Calu3 (cell line): ENCODE results near the gene ARHGDIA. TPM values are rescaled to one million over a fixed set of nuclear protein-coding genes. Genes with fewer than 3 reads are reported as not detected.
A peak's percentile ranks its signal among the peaks of the same experiment; 100 is the strongest.

Experiments used
- BruUV-seq: library from RNA; stranded (reverse); fragments of 400-500 nt; replicated peaks from 2 replicates; lab custom pipeline; 2021; lab: Mats Ljungman, UMichigan
- CTCF ChIA-PET: fragments of 300-600 bp; sonication (Branson Sonifier 250); formaldehyde crosslinking; loops from one replicate; lab custom pipeline; 2022; ENCODE audit warnings: antibody characterized with exemption; lab: Charles Lee
- DNase-seq: peaks from one replicate; pipeline ENCODE4 v3.0.0; 2022
- H3K27ac Mint-ChIP-seq: one replicate; pipeline ENCODE4 v1.8.0; 2022; ENCODE audit warnings: mixed read lengths; ENCODE audit not compliant: unreplicated experiment
- H3K27me3 Mint-ChIP-seq: one replicate; pipeline ENCODE4 v1.8.0; 2022; ENCODE audit warnings: mixed read lengths; ENCODE audit not compliant: unreplicated experiment
- H3K36me3 Mint-ChIP-seq: one replicate; pipeline ENCODE4 v1.8.0; 2022; ENCODE audit warnings: mild to moderate bottlenecking, moderate library complexity, mixed read lengths; ENCODE audit not compliant: insufficient read depth, unreplicated experiment
- H3K4me1 Mint-ChIP-seq: one replicate; pipeline ENCODE4 v1.8.0; 2022; ENCODE audit warnings: mild to moderate bottlenecking, low read depth, mixed read lengths; ENCODE audit not compliant: unreplicated experiment
- H3K4me3 Mint-ChIP-seq: one replicate; pipeline ENCODE4 v1.8.0; 2022; ENCODE audit warnings: mild to moderate bottlenecking, low read depth, moderate library complexity, mixed read lengths; ENCODE audit not compliant: unreplicated experiment
- H3K9me3 Mint-ChIP-seq: one replicate; pipeline ENCODE4 v1.8.0; 2022; ENCODE audit warnings: low read depth, mixed read lengths; ENCODE audit not compliant: unreplicated experiment
- CTCF ChIP-seq: fragments of 200-600 bp; IDR thresholded peaks from one replicate; pipeline ENCODE4 v1.8.0; 2022; ENCODE audit warnings: antibody characterized with exemption; ENCODE audit not compliant: unreplicated experiment
- intact Hi-C: fragments of 100-400 bp; cut with micrococcal nuclease; formaldehyde crosslinking; loops from one replicate; pipeline ENCODE4 v1.10.0; 2022; ENCODE audit not compliant: unreplicated experiment
- total RNA-seq: library from RNA; stranded (reverse); gene quantifications from 2 replicates; pipeline ENCODE4 v1.2.3, GENCODE V29; 2022

ARHGDIA gene
- total RNA-seq, 1 experiment from 2014 or later = 273 TPM

GRCh38 chr17:81866440-81867169, 4.5 kb downstream of the ARHGDIA start:
- DNase-seq = no peak
- H3K27ac Mint-ChIP-seq = peak overlapping the region; percentile 90
- peak overlapping the region; percentile 50 for H3K4me3 Mint-ChIP-seq
- no peaks in the 10 kb centered on the region for H3K9me3 Mint-ChIP-seq
- H3K27me3 Mint-ChIP-seq = no peaks in the 10 kb centered on the region
- H3K36me3 Mint-ChIP-seq = peaks cover 93% of the 10 kb centered on the region
- intact Hi-C loops = no loop called here
- TF ChIP-seq CTCF = no peak
- H3K4me1 Mint-ChIP-seq = peaks cover 25% of the 10 kb centered on the region
- CTCF ChIA-PET = interaction anchor here (0.6 kb wide), 1 partner anchor 61 kb away, joined by 5 read pairs; the partner anchor contains the start of gene MAFG
- BruUV-seq = no TSS peak

- Mint-ChIP-seq H3K36me3 (peaks cover 93% of the 10 kb centered on the region), H3K4me3 (peak overlapping the region; percentile 50), H3K27ac (peak overlapping the region; percentile 89), H3K27me3 (no peaks in the 10 kb centered on the region), H3K9me3 (no peaks in the 10 kb centered on the region), H3K4me1 (peaks cover 25% of the 10 kb centered on the region)
- no peak for TF ChIP-seq CTCF
- intact Hi-C loops = no loop called here
- BruUV-seq = no TSS peak
- CTCF ChIA-PET = interaction anchor here (1.1 kb wide), 1 partner anchor 157 kb away, joined by 3 read pairs; the partner anchor contains the start of genes CENPX and LRRC45
- DNase-seq = peak; percentile 89
Measured at GRCh38 chr17:81865733-81866439, 5.3 kb downstream of the ARHGDIA start.

GRCh38 chr17:81865358-81865732, 5.8 kb downstream of the ARHGDIA start:
- no peak for DNase-seq
- Mint-ChIP-seq H3K4me1 (peaks cover 25% of the 10 kb centered on the region), H3K36me3 (peaks cover 95% of the 10 kb centered on the region), H3K27ac (peak overlapping the region; percentile 89), H3K9me3 (no peaks in the 10 kb centered on the region), H3K27me3 (no peaks in the 10 kb centered on the region), H3K4me3 (peak overlapping the region; percentile 50)
- intact Hi-C loops = no loop called here
- TF ChIP-seq CTCF = no peak
- BruUV-seq = no TSS peak
- CTCF ChIA-PET = interaction anchor here (1.1 kb wide), 1 partner anchor 158 kb away, joined by 3 read pairs; the partner anchor contains the start of genes CENPX and LRRC45

GRCh38 chr17:81863833-81864768, 7.0 kb downstream of the ARHGDIA start:
- CTCF ChIA-PET = no interaction called here
- DNase-seq = no peak
- H3K36me3 Mint-ChIP-seq = peaks cover 95% of the 10 kb centered on the region
- H3K9me3 Mint-ChIP-seq = no peaks in the 10 kb centered on the region
- TF ChIP-seq CTCF = no peak
- H3K27ac Mint-ChIP-seq = no peak overlapping the region
- peaks cover 32% of the 10 kb centered on the region for H3K4me1 Mint-ChIP-seq
- intact Hi-C loops = no loop called here
- no peaks in the 10 kb centered on the region for H3K27me3 Mint-ChIP-seq
- BruUV-seq = no TSS peak
- H3K4me3 Mint-ChIP-seq = no peak overlapping the region
